ENCODE measurements around the gene TTC9C. TPM values are rescaled to one million over a fixed set of nuclear protein-coding genes. Genes with fewer than 3 reads are reported as not detected.
A peak's percentile ranks its signal among the peaks of the same experiment; 100 is the strongest.

The TTC9C gene
- total RNA-seq, 2 donors from 2014 or later, result 25.1 to 25.5 TPM

DNA sequence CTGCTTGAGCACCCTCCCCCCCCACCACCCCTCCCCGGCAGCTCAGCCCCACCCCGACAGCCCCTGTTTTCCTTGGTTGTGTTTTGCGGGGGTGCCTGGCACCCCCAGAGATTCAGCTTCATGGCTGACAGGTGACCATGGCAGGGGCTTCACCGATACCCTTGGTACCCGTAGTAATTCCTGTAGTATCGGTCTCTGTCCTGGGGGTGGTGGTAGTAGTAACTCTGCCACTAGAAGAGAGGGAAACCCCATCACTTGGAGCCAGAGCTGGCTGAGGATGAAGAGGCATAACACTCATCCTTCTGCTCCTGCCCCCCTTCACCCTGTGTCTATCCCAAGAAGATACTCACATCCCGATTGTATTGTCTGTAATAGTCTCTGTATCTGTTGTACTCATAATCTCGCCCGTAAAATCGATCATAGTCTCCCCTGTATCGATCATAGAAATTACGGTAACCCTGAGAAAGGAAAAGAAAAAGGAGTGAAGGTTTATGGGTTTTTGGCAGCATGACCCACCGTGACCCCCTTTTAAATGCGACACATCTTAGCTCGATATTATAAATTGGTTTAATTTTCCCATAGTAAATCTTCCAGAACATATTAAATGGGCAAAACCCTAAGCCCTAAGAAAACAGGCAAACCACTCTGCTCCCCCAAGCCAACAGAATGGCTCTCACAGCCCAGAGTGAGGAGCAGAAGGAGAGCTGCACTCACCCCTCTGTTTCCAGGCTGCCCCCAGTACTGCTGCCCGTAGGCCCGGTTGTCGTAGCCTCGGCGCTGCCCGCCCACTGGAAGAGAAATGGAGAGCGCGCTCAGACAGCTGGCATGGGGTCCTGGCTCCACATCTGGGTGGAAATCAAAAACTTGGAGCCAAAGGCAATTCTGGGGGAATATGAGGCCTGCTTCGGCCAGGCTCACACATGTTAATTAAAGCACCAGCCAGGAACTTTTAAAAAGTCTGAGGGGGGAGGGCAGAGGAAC, 12.8 kb upstream of the TTC9C start:
- intact Hi-C loops (cut with DNase I), result no loop called here
- Histone ChIP-seq H3K4me3 (no peak overlapping the region), H3K27ac (peak overlapping the region in 1 of 2 donors; percentile 69), H3K4me1 (replicated peaks) (peaks cover 8% of the 10 kb centered on the region), H3K9me3 (no peaks in the 10 kb centered on the region), H3K27me3 (replicated peaks; ENCODE audit: insufficient read depth) (no peaks in the 10 kb centered on the region), H3K36me3 (peaks cover 15% of the 10 kb centered on the region in 2 donors)
- 90% methylated on average over 24 of the region's 24 CpGs for WGBS
- DNase-seq (ENCODE audit: low spot score), result no peak
- TF ChIP-seq POLR2A (IDR thresholded peaks at IDR 0.05) (no peak), POLR2AphosphoS5 (IDR thresholded peaks at IDR 0.05) (no peak)
- TF ChIP-seq, protein P1, sequence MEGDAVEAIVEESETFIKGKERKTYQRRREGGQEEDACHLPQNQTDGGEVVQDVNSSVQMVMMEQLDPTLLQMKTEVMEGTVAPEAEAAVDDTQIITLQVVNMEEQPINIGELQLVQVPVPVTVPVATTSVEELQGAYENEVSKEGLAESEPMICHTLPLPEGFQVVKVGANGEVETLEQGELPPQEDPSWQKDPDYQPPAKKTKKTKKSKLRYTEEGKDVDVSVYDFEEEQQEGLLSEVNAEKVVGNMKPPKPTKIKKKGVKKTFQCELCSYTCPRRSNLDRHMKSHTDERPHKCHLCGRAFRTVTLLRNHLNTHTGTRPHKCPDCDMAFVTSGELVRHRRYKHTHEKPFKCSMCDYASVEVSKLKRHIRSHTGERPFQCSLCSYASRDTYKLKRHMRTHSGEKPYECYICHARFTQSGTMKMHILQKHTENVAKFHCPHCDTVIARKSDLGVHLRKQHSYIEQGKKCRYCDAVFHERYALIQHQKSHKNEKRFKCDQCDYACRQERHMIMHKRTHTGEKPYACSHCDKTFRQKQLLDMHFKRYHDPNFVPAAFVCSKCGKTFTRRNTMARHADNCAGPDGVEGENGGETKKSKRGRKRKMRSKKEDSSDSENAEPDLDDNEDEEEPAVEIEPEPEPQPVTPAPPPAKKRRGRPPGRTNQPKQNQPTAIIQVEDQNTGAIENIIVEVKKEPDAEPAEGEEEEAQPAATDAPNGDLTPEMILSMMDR (IDR thresholded peaks at IDR 0.05), result no peak

DNA sequence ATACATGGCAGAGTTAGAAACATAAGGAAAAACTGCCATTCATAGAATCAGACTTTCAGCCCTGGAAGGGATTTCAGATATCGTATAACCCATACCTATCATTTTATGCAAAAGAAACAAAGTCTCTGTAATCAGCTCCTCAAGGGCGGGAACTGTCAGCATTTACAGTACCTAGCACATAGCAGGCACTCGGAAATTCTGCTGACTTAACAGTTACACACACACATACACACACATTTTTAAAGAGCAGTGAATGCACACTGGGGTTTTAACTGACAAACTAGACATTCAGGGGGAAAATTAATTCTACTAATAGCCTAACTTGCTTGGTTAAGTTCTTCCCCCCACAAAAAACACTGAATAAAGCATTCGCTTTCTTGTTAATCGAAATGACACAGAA, 12.1 kb upstream of the TTC9C start:
- 83% methylated on average over 5 of the region's 5 CpGs for WGBS
- H3K4me3 ChIP-seq, result no peak overlapping the region
- TF ChIP-seq POLR2A (IDR thresholded peaks at IDR 0.05), result no peak
- TF ChIP-seq, protein P1 (IDR thresholded peaks at IDR 0.05), result no peak
- TF ChIP-seq POLR2AphosphoS5 (IDR thresholded peaks at IDR 0.05), result no peak
- H3K27ac ChIP-seq, result peak overlapping the region; percentile 41 to 69
- H3K36me3 ChIP-seq, result peaks cover 15 to 20% of the 10 kb centered on the region in 2 donors
- intact Hi-C loops (cut with DNase I), result no loop called here
- no peak for DNase-seq (ENCODE audit: low spot score)
- no peaks in the 10 kb centered on the region for H3K9me3 ChIP-seq
- peaks cover 8% of the 10 kb centered on the region for H3K4me1 ChIP-seq (replicated peaks)
- H3K27me3 ChIP-seq (replicated peaks; ENCODE audit: insufficient read depth), result no peaks in the 10 kb centered on the region

DNA sequence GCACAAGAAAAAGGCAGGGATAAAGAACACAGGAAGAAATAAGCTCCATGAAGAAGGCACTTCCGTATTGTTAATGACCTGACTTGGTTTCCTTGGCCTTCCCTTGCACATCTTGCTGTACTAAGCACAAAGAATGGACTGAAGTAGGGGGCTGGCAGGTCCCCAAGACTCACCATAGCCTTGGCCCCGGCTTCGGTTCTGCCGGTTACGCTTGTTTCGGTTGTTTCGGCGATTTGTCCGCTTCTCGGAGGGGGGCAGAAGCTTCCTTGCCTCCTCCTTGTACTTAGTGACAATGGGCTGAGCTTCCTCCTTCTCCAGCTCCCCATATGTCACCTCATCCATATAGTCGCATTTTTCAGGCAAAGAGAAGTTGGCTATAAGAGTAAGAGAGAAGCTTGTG, 11.5 kb upstream of the TTC9C start:
- intact Hi-C loops (cut with DNase I), result no loop called here
- 46% methylated on average over 11 of the region's 11 CpGs for WGBS
- Histone ChIP-seq H3K4me1 (replicated peaks) (peaks cover 8% of the 10 kb centered on the region), H3K9me3 (no peaks in the 10 kb centered on the region), H3K36me3 (peaks cover 15 to 26% of the 10 kb centered on the region in 2 donors), H3K27ac (peak overlapping the region; percentile 41 to 69), H3K4me3 (no peak overlapping the region), H3K27me3 (replicated peaks; ENCODE audit: insufficient read depth) (no peaks in the 10 kb centered on the region)
- peak; percentile 50 for TF ChIP-seq POLR2AphosphoS5 (IDR thresholded peaks at IDR 0.05)
- TF ChIP-seq, protein P1 (IDR thresholded peaks at IDR 0.05), result no peak
- peak; percentile 58 for DNase-seq (ENCODE audit: low spot score)

DNA sequence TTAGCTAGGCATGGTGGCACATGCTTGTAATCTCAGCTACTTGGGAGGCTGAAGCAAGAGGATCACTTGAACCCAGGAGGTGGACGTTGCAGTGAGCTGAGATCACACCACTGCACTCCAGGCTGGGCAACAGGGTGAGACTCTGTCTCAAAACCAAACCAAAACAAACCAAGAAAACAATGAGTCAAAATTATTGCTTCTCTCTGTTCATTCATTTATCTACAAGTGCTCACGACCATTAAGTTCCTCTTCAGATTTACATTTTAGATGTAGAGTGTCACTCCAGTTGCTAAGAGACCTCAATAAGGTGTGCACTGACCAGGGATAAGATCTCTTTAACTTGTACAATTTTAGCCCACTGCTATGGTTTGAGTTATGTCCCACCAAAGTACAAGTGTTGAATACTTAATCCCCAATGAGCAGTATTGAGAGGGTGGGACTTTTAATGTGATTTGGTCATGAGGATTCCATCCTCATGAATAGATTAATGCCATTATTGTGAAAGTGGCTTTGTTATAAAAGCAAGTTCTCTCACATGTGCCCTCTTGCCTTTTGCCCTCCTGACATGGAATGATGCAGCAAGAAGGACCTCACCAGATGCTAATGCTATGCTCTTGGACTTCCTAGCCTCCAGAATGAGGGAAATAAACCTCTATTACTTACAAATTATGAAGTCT, 8.8 kb upstream of the TTC9C start:
- H3K27ac ChIP-seq, result peak overlapping the region in 1 of 2 donors; percentile 69
- peaks cover 7 to 35% of the 10 kb centered on the region in 2 donors for H3K36me3 ChIP-seq
- no peak for DNase-seq (ENCODE audit: low spot score)
- 84% methylated on average over 2 of the region's 2 CpGs for WGBS
- intact Hi-C loops (cut with DNase I), result no loop called here
- no peaks in the 10 kb centered on the region for H3K9me3 ChIP-seq
- no peak for TF ChIP-seq POLR2A (IDR thresholded peaks at IDR 0.05)
- TF ChIP-seq, protein P1 (IDR thresholded peaks at IDR 0.05), result no peak
- no peak for TF ChIP-seq POLR2AphosphoS5 (IDR thresholded peaks at IDR 0.05)
- no peaks in the 10 kb centered on the region for H3K27me3 ChIP-seq (replicated peaks; ENCODE audit: insufficient read depth)
- no peak overlapping the region for H3K4me3 ChIP-seq
- H3K4me1 ChIP-seq (replicated peaks), result peaks cover 8% of the 10 kb centered on the region

Measured in prostate gland (tissue), 2 donors.